ENCODE data around the gene PEAK1. TPM values are rescaled to one million over a fixed set of nuclear protein-coding genes. Genes with fewer than 3 reads are reported as not detected.
A peak's percentile ranks its signal among the peaks of the same experiment; 100 is the strongest.

PEAK1 gene
- polyA plus RNA-seq, 2 of the 4 experiments (the other 2 are of a cell fraction), result 7.5 to 13.7 TPM

GRCh38 chr15:77094397-77095030 is 325.4 kb downstream of the PEAK1 start:
- TF ChIP-seq RAD21 (conservative IDR thresholded peaks at IDR 0.05 in 1 of 2, IDR thresholded peaks at IDR 0.05 in 1 of 2), result peak in 1 of 2 experiments; percentile 27; a peak in 1 of 5 replicates
- TF ChIP-seq, protein P1, sequence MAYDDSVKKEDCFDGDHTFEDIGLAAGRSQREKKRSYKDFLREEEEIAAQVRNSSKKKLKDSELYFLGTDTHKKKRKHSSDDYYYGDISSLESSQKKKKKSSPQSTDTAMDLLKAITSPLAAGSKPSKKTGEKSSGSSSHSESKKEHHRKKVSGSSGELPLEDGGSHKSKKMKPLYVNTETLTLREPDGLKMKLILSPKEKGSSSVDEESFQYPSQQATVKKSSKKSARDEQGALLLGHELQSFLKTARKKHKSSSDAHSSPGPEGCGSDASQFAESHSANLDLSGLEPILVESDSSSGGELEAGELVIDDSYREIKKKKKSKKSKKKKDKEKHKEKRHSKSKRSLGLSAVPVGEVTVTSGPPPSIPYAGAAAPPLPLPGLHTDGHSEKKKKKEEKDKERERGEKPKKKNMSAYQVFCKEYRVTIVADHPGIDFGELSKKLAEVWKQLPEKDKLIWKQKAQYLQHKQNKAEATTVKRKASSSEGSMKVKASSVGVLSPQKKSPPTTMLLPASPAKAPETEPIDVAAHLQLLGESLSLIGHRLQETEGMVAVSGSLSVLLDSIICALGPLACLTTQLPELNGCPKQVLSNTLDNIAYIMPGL (CRISPR knock-in tag; IDR thresholded peaks at IDR 0.05; ENCODE audit: borderline replicate concordance), result no peak
- H3K9me3 ChIP-seq, result no peaks in the 10 kb centered on the region
- WGBS (ENCODE audit: missing lambda C conversion rate), result 60% methylated on average over 11 of the region's 11 CpGs
- CTCF ChIA-PET, result interaction anchor here (0.6 to 4.7 kb wide), 7 partner anchors 12 to 459 kb away, joined by 3 to 23 read pairs (median 4); no protein-coding TSS in a partner anchor
- no peak overlapping the region for H3K4me3 ChIP-seq
- DNase-seq (ENCODE audit: low read depth in 1 of 2, low spot score in 1 of 2) (no peak), FAIRE-seq (no peak), ATAC-seq (peak in 1 of 2 experiments; percentile 65; a peak in 3 of 6 replicates)
- no peak overlapping the region for H3K4me2 ChIP-seq
- no peak overlapping the region for H3K27ac ChIP-seq
- no peaks in the 10 kb centered on the region for H3K4me1 ChIP-seq
- POLR2A ChIA-PET, result interaction anchor here (0.6 kb wide), 1 partner anchor 74 kb away, joined by 3 read pairs; no protein-coding TSS in a partner anchor

GRCh38 chr15:77093436-77093835 is 326.5 kb downstream of the PEAK1 start:
- Histone ChIP-seq H3K4me1 (no peaks in the 10 kb centered on the region), H3K4me3 (no peak overlapping the region), H3K27ac (no peak overlapping the region), H3K4me2 (no peak overlapping the region), H3K9me3 (no peaks in the 10 kb centered on the region)
- DNase-seq (ENCODE audit: low read depth in 1 of 2, low spot score in 1 of 2) (no peak), FAIRE-seq (no peak), ATAC-seq (no peak)
- ChIA-PET POLR2A (no interaction called here), CTCF (interaction anchor here (0.9 to 2.1 kb wide), 2 partner anchors 69 to 450 kb away, joined by 3 to 4 read pairs; no protein-coding TSS in a partner anchor)
- TF ChIP-seq PHF8 (IDR thresholded peaks at IDR 0.05; ENCODE audit: borderline replicate concordance, low read depth), result no peak
- no peak for TF ChIP-seq FOSL2 (IDR thresholded peaks at IDR 0.05)
- no peak for TF ChIP-seq FOSL2 (CRISPR knock-in tag; IDR thresholded peaks at IDR 0.05)
- no peak for TF ChIP-seq EHF (CRISPR knock-in tag; IDR thresholded peaks at IDR 0.05)
- TF ChIP-seq ZC3H11A (IDR thresholded peaks at IDR 0.05), result no peak
- TF ChIP-seq TFCP2L1 (CRISPR knock-in tag; IDR thresholded peaks at IDR 0.05), result no peak
- TF ChIP-seq ZSCAN20 (CRISPR knock-in tag; IDR thresholded peaks at IDR 0.05), result no peak
- TF ChIP-seq MAZ (IDR thresholded peaks at IDR 0.05; ENCODE audit: borderline replicate concordance, low read depth, low read length), result no peak
- no peak for TF ChIP-seq NFE2L2 (conservative IDR thresholded peaks at IDR 0.05; ENCODE audit: low read length)
- no peak for TF ChIP-seq HOXA7 (CRISPR knock-in tag; IDR thresholded peaks at IDR 0.05)
- TF ChIP-seq SREBF2 (IDR thresholded peaks at IDR 0.05), result no peak
- no peak for TF ChIP-seq JUN (IDR thresholded peaks at IDR 0.05)
- no peak for TF ChIP-seq HOXB13 (CRISPR knock-in tag; IDR thresholded peaks at IDR 0.05; ENCODE audit: low read depth)
- TF ChIP-seq BHLHE40 (IDR thresholded peaks at IDR 0.05; ENCODE audit: low read depth, low read length), result no peak
- WGBS (ENCODE audit: missing lambda C conversion rate), result 78% methylated on average over 1 of the region's 1 CpG

- no peak overlapping the region for H3K4me2 ChIP-seq
- no peaks in the 10 kb centered on the region for H3K9me3 ChIP-seq
- ATAC-seq, result no peak
- WGBS (ENCODE audit: missing lambda C conversion rate), result 76% methylated on average over 2 of the region's 2 CpGs
- H3K4me1 ChIP-seq, result no peaks in the 10 kb centered on the region
- FAIRE-seq, result no peak
- no peak for DNase-seq (ENCODE audit: low read depth in 1 of 2, low spot score in 1 of 2)
- POLR2A ChIA-PET, result no interaction called here
- H3K27ac ChIP-seq, result no peak overlapping the region
- CTCF ChIA-PET, result interaction anchor here (1.6 kb wide), 1 partner anchor 16 kb away, joined by 4 read pairs; no protein-coding TSS in a partner anchor
- H3K4me3 ChIP-seq, result no peak overlapping the region
- no peak for TF ChIP-seq MAZ (IDR thresholded peaks at IDR 0.05; ENCODE audit: borderline replicate concordance, low read depth, low read length)
- TF ChIP-seq HEYL (CRISPR knock-in tag; IDR thresholded peaks at IDR 0.05), result no peak
- no peak for TF ChIP-seq CHD4 (IDR thresholded peaks at IDR 0.05; ENCODE audit: borderline replicate concordance)
- no peak for TF ChIP-seq RNF2 (IDR thresholded peaks at IDR 0.05; ENCODE audit: borderline replicate concordance, low read depth)
- TF ChIP-seq HOXB5 (CRISPR knock-in tag; IDR thresholded peaks at IDR 0.05), result no peak
- TF ChIP-seq POLR2A (IDR thresholded peaks at IDR 0.05; ENCODE audit: low read length), result no peak
- no peak for TF ChIP-seq E2F6 (IDR thresholded peaks at IDR 0.05; ENCODE audit: borderline replicate concordance, low read depth)
- TF ChIP-seq, protein P2, sequence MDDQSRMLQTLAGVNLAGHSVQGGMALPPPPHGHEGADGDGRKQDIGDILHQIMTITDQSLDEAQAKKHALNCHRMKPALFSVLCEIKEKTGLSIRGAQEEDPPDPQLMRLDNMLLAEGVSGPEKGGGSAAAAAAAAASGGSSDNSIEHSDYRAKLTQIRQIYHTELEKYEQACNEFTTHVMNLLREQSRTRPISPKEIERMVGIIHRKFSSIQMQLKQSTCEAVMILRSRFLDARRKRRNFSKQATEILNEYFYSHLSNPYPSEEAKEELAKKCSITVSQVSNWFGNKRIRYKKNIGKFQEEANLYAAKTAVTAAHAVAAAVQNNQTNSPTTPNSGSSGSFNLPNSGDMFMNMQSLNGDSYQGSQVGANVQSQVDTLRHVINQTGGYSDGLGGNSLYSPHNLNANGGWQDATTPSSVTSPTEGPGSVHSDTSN (IDR thresholded peaks at IDR 0.05), result no peak
- TF ChIP-seq POLR2AphosphoS2 (conservative IDR thresholded peaks at IDR 0.05; ENCODE audit: low read length), result no peak
- TF ChIP-seq, protein P3, sequence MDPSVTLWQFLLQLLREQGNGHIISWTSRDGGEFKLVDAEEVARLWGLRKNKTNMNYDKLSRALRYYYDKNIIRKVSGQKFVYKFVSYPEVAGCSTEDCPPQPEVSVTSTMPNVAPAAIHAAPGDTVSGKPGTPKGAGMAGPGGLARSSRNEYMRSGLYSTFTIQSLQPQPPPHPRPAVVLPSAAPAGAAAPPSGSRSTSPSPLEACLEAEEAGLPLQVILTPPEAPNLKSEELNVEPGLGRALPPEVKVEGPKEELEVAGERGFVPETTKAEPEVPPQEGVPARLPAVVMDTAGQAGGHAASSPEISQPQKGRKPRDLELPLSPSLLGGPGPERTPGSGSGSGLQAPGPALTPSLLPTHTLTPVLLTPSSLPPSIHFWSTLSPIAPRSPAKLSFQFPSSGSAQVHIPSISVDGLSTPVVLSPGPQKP (IDR thresholded peaks at IDR 0.05; ENCODE audit: low read depth, low read length), result no peak
- TF ChIP-seq HOXB13 (CRISPR knock-in tag; IDR thresholded peaks at IDR 0.05; ENCODE audit: low read depth), result no peak
- TF ChIP-seq FOSL2 (IDR thresholded peaks at IDR 0.05), result no peak
- TF ChIP-seq FOSL2 (CRISPR knock-in tag; IDR thresholded peaks at IDR 0.05), result no peak
- TF ChIP-seq CTCF (IDR thresholded peaks at IDR 0.05), result no peak
- no peak for TF ChIP-seq CBX2 (IDR thresholded peaks at IDR 0.05; ENCODE audit: borderline replicate concordance, low read depth)
- no peak for TF ChIP-seq JUNB (IDR thresholded peaks at IDR 0.05)
These were observed 328.8 kb downstream of the PEAK1 start for GRCh38 chr15:77091097-77091496.

All from A549 (cell line).